Activated B cell treated with CpG ODN at 0.5 μM for 24 hours (primary cell): ENCODE results near the gene IFNAR1. TPM values are rescaled to one million over a fixed set of nuclear protein-coding genes. Genes with fewer than 3 reads are reported as not detected.

ENCODE experiments used
- ATAC-seq: fragments of 200-7000 bp; cut with Tn5 transposase; one replicate; pipeline ENCODE4 v1.10.0; 2021; ENCODE audit warnings: low read depth, mild to moderate bottlenecking, moderate library complexity
- CTCF ChIA-PET: fragments of 350-600 bp; sonication (Branson Sonifier 250); formaldehyde crosslinking; loops from one replicate; lab custom pipeline; 2021; ENCODE audit warnings: antibody characterized with exemption; lab: Charles Lee
- POLR2A ChIA-PET: fragments of 350-600 bp; sonication (Branson Sonifier 250); formaldehyde crosslinking; loops from one replicate; lab custom pipeline; 2021; ENCODE audit warnings: antibody characterized with exemption; lab: Charles Lee
- DNase-seq: peaks from one replicate; pipeline ENCODE4 v3.0.0; 2022
- H3K27ac Mint-ChIP-seq: one replicate; pipeline ENCODE4 v1.8.0; 2020; ENCODE audit warnings: mixed read lengths
- H3K27me3 Mint-ChIP-seq: one replicate; pipeline ENCODE4 v1.8.0; 2021; ENCODE audit warnings: mixed read lengths
- H3K36me3 Mint-ChIP-seq: one replicate; pipeline ENCODE4 v1.8.0; 2021; ENCODE audit warnings: low read depth, mixed read lengths
- H3K4me1 Mint-ChIP-seq: one replicate; pipeline ENCODE4 v1.8.0; 2021; ENCODE audit warnings: mixed read lengths
- H3K4me3 Mint-ChIP-seq: one replicate; pipeline ENCODE4 v1.8.0; 2020; ENCODE audit warnings: mild to moderate bottlenecking, mixed read lengths
- H3K9me3 Mint-ChIP-seq: one replicate; pipeline ENCODE4 v1.8.0; 2020; ENCODE audit warnings: mixed read lengths
- CTCF ChIP-seq: fragments of 200-600 bp; IDR thresholded peaks from one replicate; pipeline ENCODE4 v1.8.0; 2022; ENCODE audit warnings: antibody characterized with exemption, mild to moderate bottlenecking
- intact Hi-C: fragments of 100-400 bp; cut with micrococcal nuclease; formaldehyde crosslinking; loops from one replicate; pipeline ENCODE4 v1.15.1; 2024
- total RNA-seq: library from RNA; stranded (reverse); gene quantifications from 2 replicates; pipeline ENCODE4 v1.2.3, GENCODE V29; 2022

The IFNAR1 gene
- 33.9 and 34.5 TPM in 2 replicates for total RNA-seq

DNA sequence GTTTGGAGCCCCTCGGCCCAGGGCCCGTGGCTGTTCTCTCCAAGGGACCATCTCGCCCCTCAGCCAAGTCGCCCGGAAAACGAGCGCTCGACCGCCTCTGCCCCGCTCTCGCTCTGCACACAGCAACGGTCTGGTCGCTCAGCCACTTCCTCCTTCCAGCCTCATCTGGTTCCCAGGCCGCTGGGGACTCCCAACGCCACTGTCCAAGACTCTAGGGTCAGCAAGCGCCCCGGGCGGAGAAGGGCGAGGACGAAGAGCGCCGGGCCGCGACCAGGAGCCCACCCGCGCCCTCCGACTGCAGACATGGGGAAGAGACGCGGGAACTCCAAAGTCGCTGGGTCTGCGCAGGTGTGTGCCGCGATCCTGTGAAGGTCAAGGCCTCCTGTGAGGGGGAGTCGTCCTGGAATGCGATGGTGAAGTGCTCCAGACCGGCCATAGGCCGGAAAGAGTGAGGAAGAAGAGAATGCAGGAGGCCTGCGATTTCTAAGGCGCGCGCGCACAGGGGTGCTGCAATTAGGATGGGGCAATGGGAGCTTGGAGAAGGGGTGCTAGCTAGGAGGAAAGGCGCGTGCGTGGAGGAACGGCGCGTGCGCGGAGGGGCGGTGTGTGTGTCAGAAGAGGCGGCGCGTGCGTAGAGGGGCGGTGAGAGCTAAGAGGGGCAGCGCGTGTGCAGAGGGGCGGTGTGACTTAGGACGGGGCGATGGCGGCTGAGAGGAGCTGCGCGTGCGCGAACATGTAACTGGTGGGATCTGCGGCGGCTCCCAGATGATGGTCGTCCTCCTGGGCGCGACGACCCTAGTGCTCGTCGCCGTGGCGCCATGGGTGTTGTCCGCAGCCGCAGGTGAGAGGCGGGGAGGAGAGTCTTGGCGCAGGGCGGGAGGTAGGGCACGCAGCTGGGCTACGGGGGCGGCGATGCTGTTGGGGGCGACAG lies at the start of gene IFNAR1:
Gene IFNAR1, plus strand, starts transcription at position 680 of the 931 bp plus-strand sequence. Its CDS starts 86 bp downstream, at position 766.
- intact Hi-C loops: loop anchor here (1.0 to 5.0 kb wide), 12 partner anchors 16 to 318 kb away; partner anchors contain the start of genes CRYZL1, GART, IFNGR2 and IL10RB
- ATAC-seq: peak; percentile 80
- no peak within 1 kb of the TSS for H3K4me3 Mint-ChIP-seq
- POLR2A ChIA-PET: interaction anchor here (0.6 to 2.2 kb wide), 44 partner anchors 8 to 612 kb away, joined by 3 to 54 read pairs (median 7); partner anchors contain the start of genes IFNGR2, IL10RB and TMEM50B
- CTCF ChIA-PET: interaction anchor here (0.7 to 2.0 kb wide), 11 partner anchors 25 to 126 kb away, joined by 3 to 20 read pairs (median 6); partner anchors contain the start of gene IL10RB
- no peaks in the 10 kb centered on the region for H3K9me3 Mint-ChIP-seq
- no peaks in the 10 kb centered on the region for H3K27me3 Mint-ChIP-seq
- H3K4me1 Mint-ChIP-seq: peaks cover 32% of the 10 kb centered on the region
- DNase-seq: peak; percentile 97
- peaks cover 10% of the 10 kb centered on the region for H3K36me3 Mint-ChIP-seq
- no peak for TF ChIP-seq CTCF
- no peak within 1 kb of the TSS for H3K27ac Mint-ChIP-seq

DNA sequence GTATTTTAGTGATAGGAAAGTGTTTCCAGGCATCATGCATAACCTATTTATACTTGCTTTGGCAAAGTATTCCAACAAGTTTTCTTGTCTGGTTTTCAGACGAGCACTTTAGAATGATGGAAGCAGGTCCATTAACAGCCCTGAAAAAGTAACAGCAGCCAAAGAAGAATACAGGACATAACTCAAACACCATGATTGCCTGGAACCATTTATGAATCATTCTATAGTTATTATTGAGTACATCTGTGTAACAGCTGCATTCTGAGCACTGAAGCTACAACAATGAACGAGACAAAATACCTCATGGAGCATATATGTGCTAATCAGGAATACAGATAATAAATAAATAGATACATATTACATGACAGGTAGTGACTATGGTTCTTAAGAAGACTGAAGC lies 46.0 kb upstream of the IFNAR1 start:
- H3K27ac Mint-ChIP-seq: no peak overlapping the region
- no peaks in the 10 kb centered on the region for H3K9me3 Mint-ChIP-seq
- ATAC-seq: no peak
- ChIA-PET POLR2A (interaction anchor here (2.1 kb wide), 1 partner anchor 12 kb away, joined by 9 read pairs; the partner anchor contains the start of gene IL10RB), CTCF (no interaction called here)
- H3K36me3 Mint-ChIP-seq: peaks cover 85% of the 10 kb centered on the region
- H3K4me1 Mint-ChIP-seq: peaks cover 4% of the 10 kb centered on the region
- intact Hi-C loops: no loop called here
- no peak for TF ChIP-seq CTCF
- no peaks in the 10 kb centered on the region for H3K27me3 Mint-ChIP-seq
- no peak for DNase-seq
- H3K4me3 Mint-ChIP-seq: no peak overlapping the region

GRCh38 chr21:33279330-33279820 lies 45.4 kb upstream of the IFNAR1 start:
- DNase-seq: no peak
- Mint-ChIP-seq H3K36me3 (peaks cover 87% of the 10 kb centered on the region), H3K4me3 (no peak overlapping the region), H3K27me3 (no peaks in the 10 kb centered on the region), H3K4me1 (peaks cover 2% of the 10 kb centered on the region), H3K27ac (no peak overlapping the region), H3K9me3 (no peaks in the 10 kb centered on the region)
- TF ChIP-seq CTCF: no peak
- ChIA-PET CTCF (no interaction called here), POLR2A (interaction anchor here (2.1 kb wide), 1 partner anchor 12 kb away, joined by 9 read pairs; the partner anchor contains the start of gene IL10RB)
- intact Hi-C loops: no loop called here
- ATAC-seq: no peak

GRCh38 chr21:33281096-33281652 lies 43.6 kb upstream of the IFNAR1 start:
- Mint-ChIP-seq H3K27me3 (no peaks in the 10 kb centered on the region), H3K4me1 (peaks cover 2% of the 10 kb centered on the region), H3K27ac (no peak overlapping the region), H3K36me3 (peaks cover 89% of the 10 kb centered on the region), H3K9me3 (no peaks in the 10 kb centered on the region), H3K4me3 (no peak overlapping the region)
- CTCF ChIA-PET: no interaction called here
- intact Hi-C loops: no loop called here
- POLR2A ChIA-PET: no interaction called here
- ATAC-seq: no peak
- TF ChIP-seq CTCF: no peak
- no peak for DNase-seq
